VCaP (cell line): ENCODE measurements around the gene CARM1.
"Not testable (repeated sequence)": the region's sequence is repeated elsewhere in the genome, so short reads cannot be mapped to it uniquely, and the experiment has no call there.

Experiments used
- H3K27ac ChIP-seq: fragments of 450-650 bp; 2 replicates; pipeline ENCODE4 v1.5.1; 2017
- CTCF ChIP-seq: fragments of 450-650 bp; conservative IDR thresholded peaks from 2 replicates; pipeline ENCODE4 v1.5.1; 2017; ENCODE audit warnings: mild to moderate bottlenecking, moderate library complexity

Gene CARM1

GRCh38 chr19:10852098-10852800 lies 19.1 kb upstream of the CARM1 start:
- TF ChIP-seq CTCF = no peak
- H3K27ac ChIP-seq = no peak overlapping the region

- H3K27ac ChIP-seq = no peak overlapping the region
- TF ChIP-seq CTCF = no peak
These were observed 18.4 kb upstream of the CARM1 start for GRCh38 chr19:10852941-10853340.

- H3K27ac ChIP-seq = no peak overlapping the region
- TF ChIP-seq CTCF = no peak
These were observed 16.8 kb upstream of the CARM1 start for GRCh38 chr19:10854350-10855089.

GRCh38 chr19:10855879-10856522 lies 15.4 kb upstream of the CARM1 start:
- TF ChIP-seq CTCF = no peak; the same call in 1 of the 2 replicates

GRCh38 chr19:10856899-10857298 lies 14.5 kb upstream of the CARM1 start:
- not testable (repeated sequence) for H3K27ac ChIP-seq

More at GRCh38 chr19:10855879-10856522, 15.4 kb upstream of the CARM1 start:
- no peak overlapping the region for H3K27ac ChIP-seq

GRCh38 chr19:10858204-10858828 lies 13.0 kb upstream of the CARM1 start:
- H3K27ac ChIP-seq = no peak overlapping the region
- peak; percentile 39 for TF ChIP-seq CTCF

GRCh38 chr19:10861103-10861651 lies 10.2 kb upstream of the CARM1 start:
- H3K27ac ChIP-seq = no peak overlapping the region
- no peak for TF ChIP-seq CTCF
